Esophagus muscularis mucosa (tissue), 4 donors: ENCODE measurements around the gene NPEPL1. TPM values are rescaled to one million over a fixed set of nuclear protein-coding genes. Genes with fewer than 3 reads are reported as not detected.

ENCODE experiments used
- DNase-seq: peaks from one replicate; pipeline ENCODE4 v3.0.0-alpha.2; 2017; ENCODE audit errors: extremely low spot score
- H3K27ac ChIP-seq, 4 donors: fragments of 200-600 bp; sonication (generic); replicated peaks in 1 of 4; 1 replicate in 3 of 4; 2 replicates in 1 of 4; pipeline ENCODE4 v1.5.1; 2016 to 2019; ENCODE audit warnings: mild to moderate bottlenecking in 1 of 4
- H3K27me3 ChIP-seq, 4 donors: fragments of 200-600 bp; sonication (generic); one replicate each; pipeline versions ENCODE4 v1.5.1 to v1.6.0; 2016 to 2019
- H3K36me3 ChIP-seq, 4 donors: fragments of 200-600 bp; sonication (generic); one replicate each; pipeline ENCODE4 v1.5.1; 2016 to 2019
- H3K4me1 ChIP-seq, 4 donors: fragments of 200-600 bp; sonication (generic); one replicate each; pipeline ENCODE4 v1.5.1; 2016 to 2019
- H3K4me3 ChIP-seq, 4 donors: fragments of 200-600 bp; sonication (generic); 1 replicate in 2 of 4; 2 replicates in 2 of 4; pipeline ENCODE4 v1.5.1; 2016 to 2019; ENCODE audit warnings: mild to moderate bottlenecking in 4 of 4, moderate library complexity in 1 of 4
- H3K9me3 ChIP-seq, 4 donors: fragments of 200-600 bp; sonication (generic); 1 replicate in 3 of 4; 2 replicates in 1 of 4; pipeline ENCODE4 v1.5.1; 2016 to 2019
- EP300 ChIP-seq: sonication (generic); formaldehyde crosslinking; IDR thresholded peaks from one replicate; pipeline ENCODE4 v1.6.1; 2017; ENCODE audit warnings: antibody characterized with exemption
- POLR2A ChIP-seq: fragments of 450-650 bp; IDR thresholded peaks from one replicate; pipeline ENCODE4 v1.6.1; 2017; ENCODE audit warnings: antibody characterized with exemption, moderate library complexity, mild to moderate bottlenecking, low read depth
- POLR2AphosphoS5 ChIP-seq, 2 donors: sonication (generic); formaldehyde crosslinking; IDR thresholded peaks; one replicate each; pipeline ENCODE4 v1.6.1; 2017; ENCODE audit warnings: antibody characterized with exemption in 2 of 2
- WGBS: methylation state at CpG from one replicate; pipeline ENCODE4 v1.1.5; 2018; 5-methylcytosine and 5-hydroxymethylcytosine counted together
- intact Hi-C: fragments of 100-400 bp; cut with DNase I; formaldehyde crosslinking; loops from one replicate; pipeline ENCODE4 v1.15.1; 2023
- total RNA-seq, 4 donors: library from RNA; depleted of rRNA; stranded (reverse); fragments of >200 nt; gene quantifications; one replicate each; pipeline versions ENCODE4 v1.1.0 to v1.2.1, GENCODE V29; 2016
- TF ChIP-seq, protein P1 (sequence below), 3 experiments: fragments of 200-600 bp in 2 of 3; fragments of 450-650 bp in 1 of 3; sonication (generic) in 2 of 3; IDR thresholded peaks; one replicate each; pipeline ENCODE4 v1.5.1; 2017 to 2019; ENCODE audit warnings: antibody characterized with exemption in 3 of 3, mild to moderate bottlenecking in 2 of 3, moderate library complexity in 1 of 3

NPEPL1 gene
- total RNA-seq, 4 donors from 2014 or later: 29.0 to 59.0 (median 50.5) TPM

DNA sequence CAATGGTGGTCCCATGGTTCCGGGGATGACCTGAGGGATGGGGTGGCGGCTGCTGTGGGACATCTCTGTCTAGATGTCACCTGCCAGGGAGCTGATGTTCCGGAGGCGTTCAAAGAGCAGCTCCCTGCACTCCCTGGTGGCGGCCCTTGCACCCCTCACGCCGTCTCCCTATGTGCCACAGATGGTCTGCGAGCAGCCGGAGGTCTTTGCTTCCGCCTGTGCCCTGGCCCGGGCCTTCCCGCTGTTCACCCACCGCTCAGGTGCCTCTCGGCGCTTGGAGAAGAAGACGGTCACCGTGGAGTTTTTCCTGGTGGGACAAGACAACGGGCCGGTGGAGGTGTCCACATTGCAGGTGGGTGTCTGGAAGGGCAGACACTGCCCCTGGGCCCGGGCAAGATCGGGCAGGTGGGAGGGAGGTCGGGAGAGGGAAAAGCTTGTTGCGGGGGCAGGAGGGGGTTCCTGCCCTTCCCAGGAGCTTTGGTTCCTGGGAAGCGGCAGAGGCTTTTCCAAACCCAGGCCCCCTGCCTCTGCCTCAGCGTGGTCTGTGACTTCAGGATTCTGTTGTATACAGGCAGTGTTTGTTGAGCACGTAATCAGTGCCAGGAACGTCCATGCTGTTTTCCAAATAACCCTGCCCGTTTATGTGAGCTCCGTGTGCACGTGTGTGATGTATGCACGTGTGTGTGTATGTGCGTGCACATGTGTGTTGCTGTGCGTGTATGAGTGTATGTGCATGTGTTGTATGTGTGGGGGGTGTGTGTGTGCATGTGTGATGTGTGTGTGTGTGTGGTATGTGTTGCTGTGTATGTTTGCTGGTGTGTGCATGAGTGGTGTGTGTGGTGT, 1.9 kb downstream of the NPEPL1 start:
- TF ChIP-seq, protein P1, sequence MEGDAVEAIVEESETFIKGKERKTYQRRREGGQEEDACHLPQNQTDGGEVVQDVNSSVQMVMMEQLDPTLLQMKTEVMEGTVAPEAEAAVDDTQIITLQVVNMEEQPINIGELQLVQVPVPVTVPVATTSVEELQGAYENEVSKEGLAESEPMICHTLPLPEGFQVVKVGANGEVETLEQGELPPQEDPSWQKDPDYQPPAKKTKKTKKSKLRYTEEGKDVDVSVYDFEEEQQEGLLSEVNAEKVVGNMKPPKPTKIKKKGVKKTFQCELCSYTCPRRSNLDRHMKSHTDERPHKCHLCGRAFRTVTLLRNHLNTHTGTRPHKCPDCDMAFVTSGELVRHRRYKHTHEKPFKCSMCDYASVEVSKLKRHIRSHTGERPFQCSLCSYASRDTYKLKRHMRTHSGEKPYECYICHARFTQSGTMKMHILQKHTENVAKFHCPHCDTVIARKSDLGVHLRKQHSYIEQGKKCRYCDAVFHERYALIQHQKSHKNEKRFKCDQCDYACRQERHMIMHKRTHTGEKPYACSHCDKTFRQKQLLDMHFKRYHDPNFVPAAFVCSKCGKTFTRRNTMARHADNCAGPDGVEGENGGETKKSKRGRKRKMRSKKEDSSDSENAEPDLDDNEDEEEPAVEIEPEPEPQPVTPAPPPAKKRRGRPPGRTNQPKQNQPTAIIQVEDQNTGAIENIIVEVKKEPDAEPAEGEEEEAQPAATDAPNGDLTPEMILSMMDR (IDR thresholded peaks at IDR 0.05): no peak
- TF ChIP-seq EP300 (no peak), POLR2A (no peak), POLR2AphosphoS5 (IDR thresholded peaks at IDR 0.05) (no peak)
- H3K4me1 ChIP-seq: peaks cover 30 to 48% (median 47%) of the 10 kb centered on the region in 4 donors
- H3K27ac ChIP-seq: no peak overlapping the region
- DNase-seq: no peak
- H3K27me3 ChIP-seq: no peaks in the 10 kb centered on the region
- intact Hi-C loops: loop anchor here (5.0 kb wide), 1 partner anchor 457 kb away; no protein-coding TSS in a partner anchor
- no peaks in the 10 kb centered on the region for H3K9me3 ChIP-seq
- H3K36me3 ChIP-seq: peaks cover 28 to 50% (median 46%) of the 10 kb centered on the region in 4 donors
- WGBS: 94% methylated on average over 30 of the region's 33 CpGs
- peak overlapping the region in 1 of 4 donors; percentile 78 for H3K4me3 ChIP-seq

DNA sequence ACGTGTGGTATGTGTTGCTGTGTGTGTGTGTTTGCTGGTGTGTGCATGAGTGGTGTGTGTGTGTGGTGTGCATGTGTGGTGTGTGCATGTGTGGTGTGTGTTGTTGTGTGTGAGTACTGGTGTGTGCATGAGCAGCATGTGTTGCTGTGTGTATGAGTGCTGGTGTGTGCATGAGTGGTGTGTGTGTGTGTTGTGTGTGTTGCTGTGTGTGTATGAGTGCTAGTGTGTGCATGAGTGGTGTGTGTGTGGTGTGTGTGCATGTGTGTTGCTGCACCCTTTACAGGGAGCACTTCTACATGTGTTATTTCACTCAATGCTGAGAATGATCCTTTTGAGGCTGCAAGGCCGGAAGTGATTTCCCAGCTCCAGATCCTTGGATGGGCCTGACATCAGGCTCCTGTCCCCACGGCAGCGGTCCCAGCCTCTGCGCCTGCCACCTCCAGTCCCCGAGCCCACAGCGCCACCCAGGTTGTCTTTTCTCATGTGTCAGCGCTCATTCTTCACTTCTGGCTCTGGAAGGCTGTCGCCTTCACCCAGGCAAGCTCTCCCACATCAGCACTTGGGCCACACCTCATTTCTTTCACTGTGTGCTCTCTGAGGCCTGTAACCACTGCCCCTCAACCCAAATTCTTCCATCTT, 2.6 kb downstream of the NPEPL1 start:
- Histone ChIP-seq H3K4me1 (peaks cover 30 to 41% (median 39%) of the 10 kb centered on the region in 4 donors), H3K27me3 (no peaks in the 10 kb centered on the region), H3K4me3 (no peak overlapping the region), H3K27ac (no peak overlapping the region), H3K36me3 (peaks cover 29 to 57% (median 54%) of the 10 kb centered on the region in 4 donors), H3K9me3 (no peaks in the 10 kb centered on the region)
- DNase-seq: no peak
- intact Hi-C loops: no loop called here
- TF ChIP-seq POLR2A: no peak
- no peak for TF ChIP-seq EP300
- TF ChIP-seq POLR2AphosphoS5 (IDR thresholded peaks at IDR 0.05): no peak
- TF ChIP-seq, protein P1 (IDR thresholded peaks at IDR 0.05): no peak
- 88% methylated on average over 9 of the region's 9 CpGs for WGBS

DNA sequence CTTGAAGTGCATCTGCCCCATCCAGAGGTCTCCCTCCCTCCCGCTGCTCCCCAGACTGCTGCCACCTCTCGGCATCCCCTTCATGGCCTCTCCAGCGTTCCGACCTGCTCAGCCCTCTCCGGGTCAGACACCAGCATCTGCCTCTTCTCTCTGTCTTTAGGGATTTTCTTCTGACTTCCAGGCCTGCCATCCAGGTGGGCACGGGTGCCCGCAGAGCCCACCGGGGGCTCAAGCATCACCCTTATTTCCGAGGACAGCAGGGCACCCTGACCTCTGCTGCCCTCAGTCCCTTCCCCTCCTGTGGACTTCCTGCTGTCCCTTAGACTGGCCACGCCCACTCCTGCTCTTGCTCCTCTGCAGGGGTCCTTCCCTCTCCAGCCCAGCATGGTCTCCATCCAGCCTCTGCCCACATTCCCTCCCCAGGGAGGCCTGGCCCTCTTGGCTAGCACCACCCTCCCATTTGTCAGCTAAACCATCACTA, 3.3 kb downstream of the NPEPL1 start:
- no peak for DNase-seq
- no peak overlapping the region for H3K27ac ChIP-seq
- 87% methylated on average over 10 of the region's 10 CpGs for WGBS
- H3K9me3 ChIP-seq: no peaks in the 10 kb centered on the region
- H3K4me3 ChIP-seq: no peak overlapping the region
- H3K27me3 ChIP-seq: no peaks in the 10 kb centered on the region
- TF ChIP-seq POLR2A (no peak), POLR2AphosphoS5 (IDR thresholded peaks at IDR 0.05) (no peak), EP300 (no peak)
- TF ChIP-seq, protein P1 (IDR thresholded peaks at IDR 0.05): no peak
- intact Hi-C loops: no loop called here
- peaks cover 29 to 64% (median 61%) of the 10 kb centered on the region in 4 donors for H3K36me3 ChIP-seq
- peaks cover 30 to 34% (median 32%) of the 10 kb centered on the region in 4 donors for H3K4me1 ChIP-seq

DNA sequence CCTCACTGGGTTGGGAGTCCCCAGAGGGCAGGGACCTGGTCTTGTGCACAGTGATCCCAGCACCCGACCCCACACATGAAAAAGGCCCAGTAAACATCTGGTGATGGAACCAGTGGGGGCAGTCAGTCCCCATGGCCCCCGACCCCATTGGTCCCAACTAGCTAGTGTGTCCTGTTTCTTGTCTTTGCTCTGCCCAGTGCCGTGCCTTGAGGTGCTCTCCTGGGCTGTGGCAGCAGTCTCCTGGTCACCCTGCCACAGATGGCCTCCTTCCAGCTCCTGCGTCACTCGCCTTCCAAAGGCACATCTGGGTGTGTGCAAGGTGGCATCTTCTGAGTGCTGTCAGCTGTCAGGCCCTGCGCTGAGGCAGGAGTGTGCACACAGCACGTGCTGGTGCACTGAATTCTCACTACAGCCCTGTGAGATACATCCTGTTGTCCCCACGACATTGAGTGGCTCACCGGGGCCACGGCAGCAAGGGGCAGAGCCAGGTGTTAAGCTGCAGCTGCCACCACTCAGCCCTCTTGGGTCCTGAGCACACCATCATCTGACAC, 3.9 kb downstream of the NPEPL1 start:
- H3K36me3 ChIP-seq: peaks cover 29 to 70% (median 66%) of the 10 kb centered on the region in 4 donors
- DNase-seq: no peak
- H3K9me3 ChIP-seq: no peaks in the 10 kb centered on the region
- intact Hi-C loops: no loop called here
- H3K4me3 ChIP-seq: no peak overlapping the region
- 83% methylated on average over 2 of the region's 10 CpGs for WGBS
- TF ChIP-seq, protein P1 (IDR thresholded peaks at IDR 0.05): no peak
- TF ChIP-seq POLR2AphosphoS5 (IDR thresholded peaks at IDR 0.05) (no peak), POLR2A (no peak), EP300 (no peak)
- H3K27me3 ChIP-seq: no peaks in the 10 kb centered on the region
- no peak overlapping the region for H3K27ac ChIP-seq
- peaks cover 25 to 29% (median 26%) of the 10 kb centered on the region in 4 donors for H3K4me1 ChIP-seq
